K562 (cell line): ENCODE data around the gene NDUFB7. TPM values are rescaled to one million over a fixed set of nuclear protein-coding genes. Genes with fewer than 3 reads are reported as not detected.

Experiments used
- ATAC-seq: fragments of 200-7000 bp; cut with Tn5 transposase; 3 replicates; pipeline ENCODE4 v1.9.1; 2020; ENCODE audit warnings: moderate library complexity
- BruUV-seq: library from RNA; stranded (reverse); fragments of 400-500 nt; replicated peaks from 2 replicates; lab custom pipeline; 2021; lab: Mats Ljungman, UMichigan
- CTCF ChIA-PET: fragments of 300-600 bp; formaldehyde crosslinking; extraction: SDS; loops from one replicate; lab custom pipeline; 2021; ENCODE audit warnings: low intra/inter-chr PET ratio; lab: Yijun Ruan, JAX
- POLR2A ChIA-PET: fragments of 300-600, 350-650 bp; sonication (Branson Sonifier 250); formaldehyde crosslinking; extraction: SDS; loops from one replicate; lab custom pipeline; 2021; ENCODE audit warnings: antibody characterized with exemption, inconsistent platforms; lab: Yijun Ruan, JAX
- DNase-seq, 4 experiments: peaks; one replicate each; pipeline versions ENCODE4 v3.0.0 to v3.0.0-alpha.2; 2011 to 2018; ENCODE audit warnings: low spot score in 3 of 4, mixed read lengths in 3 of 4; ENCODE audit errors: extremely low read depth in 1 of 4
- FAIRE-seq: peaks from 2 replicates; lab custom pipeline; 2011; peaks lifted over from hg19 to GRCh38; lab: Jason Lieb, UNC
- H2AFZ ChIP-seq: 2 replicates; pipeline ENCODE4 v1.6.0; 2011; ENCODE audit warnings: low read depth, low read length, control low read depth, inconsistent platforms
- H3K27ac ChIP-seq: fragments of 200-600 bp; 3 replicates; pipeline ENCODE4 v1.8.0; 2011; ENCODE audit warnings: low read depth, mild to moderate bottlenecking, control low read depth, inconsistent platforms, low read length, moderate library complexity, mixed read lengths; ENCODE audit errors: extremely low read depth
- H3K27me3 ChIP-seq, 2 experiments: fragments of 300-600 bp in 1 of 2; 2 replicates in 1 of 2; 3 replicates in 1 of 2; pipeline versions ENCODE4 v1.6.0 to v1.8.0; 2011; ENCODE audit warnings: inconsistent platforms in 2 of 2, low read length in 2 of 2, mild to moderate bottlenecking in 1 of 2, mixed read lengths in 1 of 2, moderate library complexity in 1 of 2; ENCODE audit not compliant: control insufficient read depth in 2 of 2, insufficient read depth in 2 of 2
- H3K36me3 ChIP-seq: fragments of 300-600 bp; 3 replicates; pipeline ENCODE4 v1.8.0; 2011; ENCODE audit warnings: mild to moderate bottlenecking, low read length, inconsistent platforms; ENCODE audit not compliant: control insufficient read depth, insufficient read depth
- H3K4me1 ChIP-seq, 2 experiments: fragments of 200-600 bp in 1 of 2; replicated peaks in 1 of 2; 2 replicates in 1 of 2; 3 replicates in 1 of 2; pipeline versions ENCODE4 v1.5.1 to v1.8.0; 2011; ENCODE audit warnings: inconsistent platforms in 2 of 2, low read length in 2 of 2, mild to moderate bottlenecking in 1 of 2, mixed read lengths in 1 of 2, moderate library complexity in 1 of 2; ENCODE audit not compliant: control insufficient read depth in 2 of 2, insufficient read depth in 2 of 2
- H3K4me2 ChIP-seq: 2 replicates; pipeline ENCODE4 v1.6.1; 2011; ENCODE audit warnings: low read length, control low read depth, inconsistent platforms, mixed read lengths; ENCODE audit not compliant: insufficient read depth
- H3K4me3 ChIP-seq: fragments of 200-600 bp; sonication (generic), shearing (Covaris generic); 2 replicates; pipeline ENCODE4 v1.5.1; 2016; ENCODE audit warnings: control low read depth, inconsistent platforms
- H3K79me2 ChIP-seq: fragments of 200-600 bp; 3 replicates; pipeline ENCODE4 v1.8.0; 2011; ENCODE audit warnings: low read length, inconsistent platforms; ENCODE audit not compliant: control insufficient read depth, insufficient read depth
- H3K9ac ChIP-seq, 2 experiments: 2 replicates each; pipeline versions ENCODE4 v1.6.0 to v1.6.1; 2011; ENCODE audit warnings: low read depth in 2 of 2, low read length in 2 of 2, control low read depth in 1 of 2, inconsistent platforms in 1 of 2, mild to moderate bottlenecking in 1 of 2, mixed read lengths in 1 of 2; ENCODE audit not compliant: insufficient read depth in 1 of 2
- H3K9me1 ChIP-seq: one replicate; pipeline ENCODE4 v1.6.0; 2011; ENCODE audit warnings: inconsistent platforms, mild to moderate bottlenecking, low read length, moderate library complexity; ENCODE audit not compliant: control insufficient read depth, insufficient read depth
- H3K9me3 ChIP-seq: replicated peaks from 2 replicates; pipeline ENCODE4 v1.5.1; 2011; ENCODE audit warnings: low read depth, low read length, inconsistent platforms; ENCODE audit not compliant: control insufficient read depth, insufficient read depth
- H4K20me1 ChIP-seq: replicated peaks from 2 replicates; pipeline ENCODE4 v1.6.1; 2011; ENCODE audit warnings: low read length, inconsistent platforms, mixed read lengths; ENCODE audit not compliant: control insufficient read depth, insufficient read depth
- LEF1 ChIP-seq: fragments of 450-650 bp; IDR thresholded peaks from 2 replicates; pipeline ENCODE4 v1.6.1; 2016; ENCODE audit warnings: mild to moderate bottlenecking
- SMARCE1 ChIP-seq: fragments of 450-650 bp; IDR thresholded peaks from 2 replicates; pipeline ENCODE4 v1.7.1; 2016; ENCODE audit warnings: mild to moderate bottlenecking
- WGBS: fragments of 100-300 bp; shearing (Covaris generic); methylation state at CpG from one replicate; pipeline ENCODE4 v1.1.6; 2016; ENCODE audit warnings: low coverage, mixed read lengths; ENCODE audit not compliant: insufficient coverage; ENCODE audit errors: missing lambda C conversion rate; 5-methylcytosine and 5-hydroxymethylcytosine counted together
- in situ Hi-C: fragments of 300-500 bp; cut with MboI; formaldehyde crosslinking; loops from 4 replicates; pipeline ENCODE4 v1.15.0; 2018; ENCODE audit warnings: inconsistent platforms, mixed read lengths
- intact Hi-C: fragments of 100-400 bp; cut with micrococcal nuclease; formaldehyde crosslinking; loops from 2 replicates; pipeline ENCODE4 v1.14.2; 2022
- polyA plus RNA-seq, 8 experiments: library from polyadenylated mRNA; depleted of rRNA in 4 of 8; stranded (reverse) in 5 of 8; unstranded in 3 of 8; fragments of >200 nt; fragmentation: Nextera tagmentation in 2 of 8; fragmentation: Illumina TruSeq in 1 of 8; extraction: Ambion mirVana in 2 of 8; extraction: Trizol in 1 of 8; gene quantifications; 2 replicates each; pipeline versions ENCODE4 v1.2.1 to v1.2.3, GENCODE V29; 2011 to 2014; ENCODE audit warnings: inconsistent platforms in 1 of 8, missing spikeins in 1 of 8
- total RNA-seq, 7 experiments: library from RNA; depleted of rRNA in 6 of 7; stranded (reverse); fragments of >200 nt in 6 of 7; fragmentation: Illumina TruSeq in 2 of 7; extraction: Trizol in 2 of 7; gene quantifications; 2 replicates each; pipeline versions ENCODE4 v1.2.1 to v1.2.3, GENCODE V29; 2011 to 2021; ENCODE audit warnings: low replicate concordance in 1 of 7
- TF ChIP-seq, protein P1 (sequence below), 2 experiments: fragments of 450-650 bp; formaldehyde crosslinking in 1 of 2; IDR thresholded peaks; 2 replicates each; pipeline versions ENCODE4 v1.4.0 to v1.6.1; 2014 to 2020; ENCODE audit warnings: mild to moderate bottlenecking in 2 of 2, borderline replicate concordance in 1 of 2, low read depth in 1 of 2
- TF ChIP-seq, protein P2 (sequence below): fragments of 250-450 bp; sonication (Bioruptor Pico); IDR thresholded peaks from 2 replicates; pipeline ENCODE4 v1.9.0; 2021; ENCODE audit warnings: mild to moderate bottlenecking

NDUFB7 gene
- total and polyA plus RNA-seq, 9 of the 15 experiments (the other 6 are each of a cell fraction or from before 2014, with no cell fraction given), result 14.9 to 842 (median 137) TPM

DNA sequence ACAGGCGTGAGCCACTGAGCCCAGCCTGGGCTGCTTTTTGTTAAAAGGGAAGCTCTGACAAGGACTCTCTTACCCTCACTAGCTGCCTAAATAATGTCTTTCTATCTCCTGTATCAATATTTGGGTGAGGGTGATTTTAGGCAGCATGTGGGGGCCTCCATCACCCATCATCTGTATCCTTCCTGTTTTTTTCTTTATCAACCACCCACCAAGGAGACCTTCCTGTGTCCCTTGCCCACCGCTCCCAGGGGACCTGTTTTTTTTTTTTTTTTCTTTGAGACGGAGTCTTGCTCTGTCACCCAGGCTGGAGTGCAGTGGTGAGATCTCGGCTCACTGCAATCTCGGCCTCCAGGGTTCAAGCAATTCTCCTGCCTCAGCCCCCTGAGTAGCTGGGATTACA, 5.4 kb upstream of the NDUFB7 start:
- BruUV-seq, result no TSS peak
- ChIA-PET CTCF (no interaction called here), POLR2A (interaction anchor here (0.7 kb wide), 1 partner anchor 67 kb away, joined by 3 read pairs; no protein-coding TSS in a partner anchor)
- Histone ChIP-seq H3K36me3 (no peaks in the 10 kb centered on the region), H3K4me1 (peaks cover 7 to 10% of the 10 kb centered on the region in 2 experiments; a peak in 3 of 5 replicates), H2AFZ (no peak overlapping the region), H3K27me3 (no peaks in the 10 kb centered on the region), H3K9me1 (no peaks in the 10 kb centered on the region), H3K27ac (no peak overlapping the region), H3K9ac (no peak overlapping the region), H3K79me2 (no peaks in the 10 kb centered on the region), H3K4me3 (no peak overlapping the region), H3K4me2 (no peak overlapping the region), H4K20me1 (no peaks in the 10 kb centered on the region; the same call in 1 of the 2 replicates), H3K9me3 (no peaks in the 10 kb centered on the region)
- DNase-seq, result no peak
- TF ChIP-seq, protein P1, sequence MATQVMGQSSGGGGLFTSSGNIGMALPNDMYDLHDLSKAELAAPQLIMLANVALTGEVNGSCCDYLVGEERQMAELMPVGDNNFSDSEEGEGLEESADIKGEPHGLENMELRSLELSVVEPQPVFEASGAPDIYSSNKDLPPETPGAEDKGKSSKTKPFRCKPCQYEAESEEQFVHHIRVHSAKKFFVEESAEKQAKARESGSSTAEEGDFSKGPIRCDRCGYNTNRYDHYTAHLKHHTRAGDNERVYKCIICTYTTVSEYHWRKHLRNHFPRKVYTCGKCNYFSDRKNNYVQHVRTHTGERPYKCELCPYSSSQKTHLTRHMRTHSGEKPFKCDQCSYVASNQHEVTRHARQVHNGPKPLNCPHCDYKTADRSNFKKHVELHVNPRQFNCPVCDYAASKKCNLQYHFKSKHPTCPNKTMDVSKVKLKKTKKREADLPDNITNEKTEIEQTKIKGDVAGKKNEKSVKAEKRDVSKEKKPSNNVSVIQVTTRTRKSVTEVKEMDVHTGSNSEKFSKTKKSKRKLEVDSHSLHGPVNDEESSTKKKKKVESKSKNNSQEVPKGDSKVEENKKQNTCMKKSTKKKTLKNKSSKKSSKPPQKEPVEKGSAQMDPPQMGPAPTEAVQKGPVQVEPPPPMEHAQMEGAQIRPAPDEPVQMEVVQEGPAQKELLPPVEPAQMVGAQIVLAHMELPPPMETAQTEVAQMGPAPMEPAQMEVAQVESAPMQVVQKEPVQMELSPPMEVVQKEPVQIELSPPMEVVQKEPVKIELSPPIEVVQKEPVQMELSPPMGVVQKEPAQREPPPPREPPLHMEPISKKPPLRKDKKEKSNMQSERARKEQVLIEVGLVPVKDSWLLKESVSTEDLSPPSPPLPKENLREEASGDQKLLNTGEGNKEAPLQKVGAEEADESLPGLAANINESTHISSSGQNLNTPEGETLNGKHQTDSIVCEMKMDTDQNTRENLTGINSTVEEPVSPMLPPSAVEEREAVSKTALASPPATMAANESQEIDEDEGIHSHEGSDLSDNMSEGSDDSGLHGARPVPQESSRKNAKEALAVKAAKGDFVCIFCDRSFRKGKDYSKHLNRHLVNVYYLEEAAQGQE (IDR thresholded peaks at IDR 0.05; ENCODE audit: borderline replicate concordance), result no peak
- TF ChIP-seq, protein P1 (CRISPR knock-in tag; IDR thresholded peaks at IDR 0.05; ENCODE audit: low read depth), result no peak
- TF ChIP-seq SMARCE1 (no peak), LEF1 (no peak)
- TF ChIP-seq, protein P2, sequence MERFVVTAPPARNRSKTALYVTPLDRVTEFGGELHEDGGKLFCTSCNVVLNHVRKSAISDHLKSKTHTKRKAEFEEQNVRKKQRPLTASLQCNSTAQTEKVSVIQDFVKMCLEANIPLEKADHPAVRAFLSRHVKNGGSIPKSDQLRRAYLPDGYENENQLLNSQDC (CRISPR knock-in tag), result no peak
- no peak for ATAC-seq
- 23% methylated on average over 3 of the region's 5 CpGs for WGBS
- intact Hi-C loops (no loop called here), in situ Hi-C loops (loop anchor here (10.0 kb wide), 2 partner anchors 208 to 318 kb away; no protein-coding TSS in a partner anchor)
- no peak for FAIRE-seq
